SK-N-SH treated with all-trans-retinoic acid at 6 μM for 48 hours (cell line): ENCODE measurements around the gene GPSM1.
A peak's percentile ranks its signal among the peaks of the same experiment; 100 is the strongest.

Experiments
- ATAC-seq: fragments of 200-7000 bp; cut with Tn5 transposase; 3 replicates; pipeline ENCODE4 v1.9.1; 2020; ENCODE audit warnings: mild to moderate bottlenecking, moderate library complexity
- ARNTL ChIP-seq: fragments of 450-650 bp; formaldehyde crosslinking; IDR thresholded peaks from 2 replicates; pipeline ENCODE4 v1.5.0; 2020; ENCODE audit warnings: low read depth, mild to moderate bottlenecking, moderate library complexity, borderline replicate concordance
- BACH2 ChIP-seq: fragments of 250-450 bp; sonication (Bioruptor Pico); IDR thresholded peaks from 2 replicates; pipeline ENCODE4 v1.9.0; 2021; ENCODE audit warnings: mild to moderate bottlenecking, borderline replicate concordance
- CREB5 ChIP-seq: fragments of 250-450 bp; sonication (Bioruptor Pico); IDR thresholded peaks from 2 replicates; pipeline ENCODE4 v1.5.1; 2020; ENCODE audit warnings: low read depth, mild to moderate bottlenecking, moderate library complexity
- CSDC2 ChIP-seq: fragments of 250-450 bp; sonication (Bioruptor Pico); IDR thresholded peaks from 2 replicates; pipeline ENCODE4 v1.5.0; 2020; ENCODE audit warnings: mild to moderate bottlenecking, moderate library complexity
- CSRNP3 ChIP-seq: fragments of 250-450 bp; sonication (Bioruptor Pico); IDR thresholded peaks from 2 replicates; pipeline ENCODE4 v1.5.1; 2021; ENCODE audit warnings: mild to moderate bottlenecking, moderate library complexity
- ESRRG ChIP-seq: fragments of 250-450 bp; sonication (Bioruptor Pico); IDR thresholded peaks from 2 replicates; pipeline ENCODE4 v1.6.1; 2021; ENCODE audit warnings: mild to moderate bottlenecking
- GLIS3 ChIP-seq: fragments of 250-450 bp; sonication (Bioruptor Pico); IDR thresholded peaks from 2 replicates; pipeline ENCODE4 v1.5.0; 2020; ENCODE audit warnings: mild to moderate bottlenecking, moderate library complexity
- ISL1 ChIP-seq: fragments of 250-450 bp; sonication (Bioruptor Pico); IDR thresholded peaks from 2 replicates; pipeline ENCODE4 v2.1.2; 2022; ENCODE audit warnings: mild to moderate bottlenecking, moderate library complexity
- OSR1 ChIP-seq: fragments of 250-450 bp; sonication (Bioruptor Pico); IDR thresholded peaks from 2 replicates; pipeline ENCODE4 v1.8.0; 2022; ENCODE audit warnings: moderate library complexity, mild to moderate bottlenecking, inconsistent platforms
- POU6F1 ChIP-seq: fragments of 250-450 bp; sonication (Bioruptor Pico); IDR thresholded peaks from 2 replicates; pipeline ENCODE4 v1.8.0; 2021; ENCODE audit warnings: low read depth, mild to moderate bottlenecking, moderate library complexity, borderline replicate concordance
- PPARA ChIP-seq: fragments of 250-450 bp; sonication (Bioruptor Pico); IDR thresholded peaks from 2 replicates; pipeline ENCODE4 v1.5.0; 2020; ENCODE audit warnings: mild to moderate bottlenecking, borderline replicate concordance
- RARB ChIP-seq: fragments of 250-450 bp; sonication (Bioruptor Pico); IDR thresholded peaks from 2 replicates; pipeline ENCODE4 v1.8.0; 2021; ENCODE audit warnings: mild to moderate bottlenecking, moderate library complexity
- SNAI2 ChIP-seq: fragments of 250-450 bp; sonication (Bioruptor Pico); IDR thresholded peaks from 2 replicates; pipeline ENCODE4 v1.5.0; 2020; ENCODE audit warnings: mild to moderate bottlenecking, moderate library complexity
- TCF4 ChIP-seq: fragments of 250-450 bp; sonication (Bioruptor Pico); IDR thresholded peaks from 2 replicates; pipeline ENCODE4 v1.8.0; 2021; ENCODE audit warnings: mild to moderate bottlenecking, moderate library complexity, borderline replicate concordance
- TOX ChIP-seq: fragments of 250-450 bp; sonication (Bioruptor Pico); IDR thresholded peaks from 2 replicates; pipeline ENCODE4 v1.8.0; 2021; ENCODE audit warnings: mild to moderate bottlenecking, moderate library complexity, borderline replicate concordance
- TSHZ2 ChIP-seq: fragments of 250-450 bp; sonication (Bioruptor Pico); IDR thresholded peaks from 2 replicates; pipeline ENCODE4 v1.5.0; 2020; ENCODE audit warnings: mild to moderate bottlenecking, moderate library complexity
- ZC3H10 ChIP-seq: fragments of 250-450 bp; sonication (Bioruptor Pico); IDR thresholded peaks from 2 replicates; pipeline ENCODE4 v1.5.1; 2021; ENCODE audit warnings: mild to moderate bottlenecking, moderate library complexity
- ZFP3 ChIP-seq: fragments of 250-450 bp; sonication (Bioruptor Pico); IDR thresholded peaks from 2 replicates; pipeline ENCODE4 v1.5.0; 2020; ENCODE audit warnings: mild to moderate bottlenecking, moderate library complexity
- ZFP30 ChIP-seq: fragments of 450-650 bp; formaldehyde crosslinking; IDR thresholded peaks from 2 replicates; pipeline ENCODE4 v1.5.0; 2022; ENCODE audit warnings: mild to moderate bottlenecking, moderate library complexity
- ZNF70 ChIP-seq: fragments of 450-650 bp; formaldehyde crosslinking; IDR thresholded peaks from 2 replicates; pipeline ENCODE4 v1.5.0; 2020; ENCODE audit warnings: mild to moderate bottlenecking, moderate library complexity
- ZNF8 ChIP-seq: fragments of 450-650 bp; formaldehyde crosslinking; IDR thresholded peaks from 2 replicates; pipeline ENCODE4 v1.5.0; 2020; ENCODE audit warnings: mild to moderate bottlenecking, moderate library complexity

The GPSM1 gene

GRCh38 chr9:136353757-136354488, 26.6 kb downstream of the GPSM1 start:
- ATAC-seq: no peak; the same call in 2 of the 3 replicates

GRCh38 chr9:136354592-136355085, 27.3 kb downstream of the GPSM1 start:
- peak; percentile 2 for ATAC-seq
- no peak for TF ChIP-seq BACH2 (CRISPR knock-in tag)
- no peak for TF ChIP-seq ZNF8
- no peak for TF ChIP-seq TCF4
- no peak for TF ChIP-seq CSDC2 (CRISPR knock-in tag)
- no peak for TF ChIP-seq TOX
- no peak for TF ChIP-seq CSRNP3
- no peak for TF ChIP-seq POU6F1
- TF ChIP-seq GLIS3: no peak

More at GRCh38 chr9:136353757-136354488, 26.6 kb downstream of the GPSM1 start:
- TF ChIP-seq ZFP30 (CRISPR knock-in tag) (no peak), SNAI2 (CRISPR knock-in tag) (no peak), ZNF70 (CRISPR knock-in tag) (no peak), ESRRG (CRISPR knock-in tag) (no peak), CSRNP3 (no peak), ZNF8 (no peak), ISL1 (no peak)

- TF ChIP-seq ZC3H10 (CRISPR knock-in tag): no peak
- no peak for TF ChIP-seq ZNF8
- TF ChIP-seq TCF4: no peak
- TF ChIP-seq ARNTL: no peak
- TF ChIP-seq SNAI2 (CRISPR knock-in tag): no peak
- no peak for TF ChIP-seq CREB5 (CRISPR knock-in tag)
- no peak for TF ChIP-seq ZFP3 (CRISPR knock-in tag)
- no peak for TF ChIP-seq PPARA (CRISPR knock-in tag)
- no peak for TF ChIP-seq TOX
- no peak for TF ChIP-seq GLIS3
- no peak for TF ChIP-seq RARB (CRISPR knock-in tag)
- no peak for TF ChIP-seq BACH2 (CRISPR knock-in tag)
- TF ChIP-seq, all 23 proteins: peak for 0
- no peak for ATAC-seq
Observed at GRCh38 chr9:136355616-136356557, 28.5 kb downstream of the GPSM1 start.

GRCh38 chr9:136357202-136357725, 29.9 kb downstream of the GPSM1 start:
- no peak for ATAC-seq
- TF ChIP-seq GLIS3: no peak
- TF ChIP-seq CSDC2 (CRISPR knock-in tag): no peak
- TF ChIP-seq POU6F1: no peak
- TF ChIP-seq ESRRG (CRISPR knock-in tag): no peak
- TF ChIP-seq TSHZ2 (CRISPR knock-in tag): no peak
- no peak for TF ChIP-seq TOX
- TF ChIP-seq ISL1: no peak
- no peak for TF ChIP-seq ZNF8
- no peak for TF ChIP-seq OSR1 (CRISPR knock-in tag)
- TF ChIP-seq ZFP30 (CRISPR knock-in tag): no peak
